Adrenal gland (tissue), 12 donors: ENCODE measurements around the gene CBFA2T3. TPM values are rescaled to one million over a fixed set of nuclear protein-coding genes. Genes with fewer than 3 reads are reported as not detected.

Source experiments
- DNase-seq, 7 donors: peaks; one replicate each; pipeline ENCODE4 v3.0.0-alpha.2; 2019 to 2020
- H3K27ac ChIP-seq, 5 donors: fragments of 200-600 bp; sonication (generic) in 4 of 5; 1 replicate in 3 of 5; 2 replicates in 2 of 5; pipeline versions ENCODE4 v1.5.1 to v1.8.0; 2016 to 2020; ENCODE audit warnings: mild to moderate bottlenecking in 1 of 5
- H3K27me3 ChIP-seq: fragments of 200-600 bp; 2 replicates; pipeline ENCODE4 v1.8.0; 2021
- H3K36me3 ChIP-seq, 2 donors: fragments of 200-600 bp; replicated peaks in 1 of 2; 1 replicate in 1 of 2; 2 replicates in 1 of 2; pipeline versions ENCODE4 v1.5.1 to v1.8.0; 2018 to 2022
- H3K4me1 ChIP-seq, 2 donors: fragments of 200-600 bp; replicated peaks in 1 of 2; 1 replicate in 1 of 2; 2 replicates in 1 of 2; pipeline versions ENCODE4 v1.5.1 to v1.8.0; 2018 to 2021
- H3K4me3 ChIP-seq, 4 donors: fragments of 200-600 bp; sonication (generic) in 3 of 4; one replicate each; pipeline ENCODE4 v1.5.1; 2016 to 2018
- H3K9me3 ChIP-seq, 3 donors: fragments of 200-600 bp; sonication (generic) in 1 of 3; replicated peaks in 1 of 3; 1 replicate in 2 of 3; 2 replicates in 1 of 3; pipeline versions ENCODE4 v1.5.1 to v1.8.0; 2016 to 2021
- POLR2A ChIP-seq, 2 donors: fragments of 450-650 bp; IDR thresholded peaks; one replicate each; pipeline ENCODE4 v1.6.1; 2017; ENCODE audit warnings: antibody characterized with exemption in 2 of 2, mild to moderate bottlenecking in 2 of 2, moderate library complexity in 1 of 2
- whole genome bisulfite sequencing, 4 donors: extraction: QIAGEN DNeasy Blood & Tissue Kit in 2 of 4; methylation state at CpG; one replicate each; pipeline versions ENCODE4 v1.1.5 to v1.1.7; 2013 to 2017; 5-methylcytosine and 5-hydroxymethylcytosine counted together
- intact Hi-C, 2 donors: fragments of 100-400 bp; cut with DNase I; formaldehyde crosslinking; loops; one replicate each; pipeline versions ENCODE4 v1.14.1 to v1.15.0; 2022 to 2023
- polyA plus RNA-seq, 3 donors: library from polyadenylated mRNA; stranded (reverse); fragments of 200-250 nt in 2 of 3; fragments of 350-450 nt in 1 of 3; fragmentation: Illumina TruSeq in 1 of 3; extraction: RNeasy Lipid Tissue Mini Kit (QIAGEN cat#74804) in 1 of 3; gene quantifications; one replicate each; pipeline ENCODE4 v1.2.3, GENCODE V29; 2013 to 2014
- total RNA-seq, 9 donors: library from RNA; depleted of rRNA in 4 of 9; stranded (reverse); fragments of >200 nt in 4 of 9; fragments of 120-200 nt in 1 of 9; fragmentation: NEBNext Ultra II Directional in 1 of 9; extraction: Animal tissue kit (Norgen Biotek cat#: 25700) in 1 of 9; gene quantifications; one replicate each; pipeline versions ENCODE4 v1.1.0 to v1.2.4, GENCODE V29; 2013 to 2023
- TF ChIP-seq, protein P1 (sequence below), 6 experiments: fragments of 450-650 bp in 4 of 6; fragments of 200-600 bp in 2 of 6; sonication (generic) in 1 of 6; IDR thresholded peaks; 1 replicate in 5 of 6; 2 replicates in 1 of 6; pipeline versions ENCODE4 v1.5.1 to v1.8.0; 2016 to 2021; ENCODE audit warnings: antibody characterized with exemption in 6 of 6, mild to moderate bottlenecking in 2 of 6, moderate library complexity in 1 of 6
- donor health status: healthy with polysubstance abuse.
- donor health status: Bipolar disorder and iron deficiency.
- donor health status: DM: yes; HTN: yes; CAD: no.
- donor health status: DM: no; HTN: no; CAD: no.
- donor health status: DM: no; HTN: no; CAD: no.
- donor health status: DM: yes; HTN: yes; CAD: no.

CBFA2T3 gene
- total and polyA plus RNA-seq, 12 donors: 0.30 to 16.9 (median 2.2) TPM

DNA sequence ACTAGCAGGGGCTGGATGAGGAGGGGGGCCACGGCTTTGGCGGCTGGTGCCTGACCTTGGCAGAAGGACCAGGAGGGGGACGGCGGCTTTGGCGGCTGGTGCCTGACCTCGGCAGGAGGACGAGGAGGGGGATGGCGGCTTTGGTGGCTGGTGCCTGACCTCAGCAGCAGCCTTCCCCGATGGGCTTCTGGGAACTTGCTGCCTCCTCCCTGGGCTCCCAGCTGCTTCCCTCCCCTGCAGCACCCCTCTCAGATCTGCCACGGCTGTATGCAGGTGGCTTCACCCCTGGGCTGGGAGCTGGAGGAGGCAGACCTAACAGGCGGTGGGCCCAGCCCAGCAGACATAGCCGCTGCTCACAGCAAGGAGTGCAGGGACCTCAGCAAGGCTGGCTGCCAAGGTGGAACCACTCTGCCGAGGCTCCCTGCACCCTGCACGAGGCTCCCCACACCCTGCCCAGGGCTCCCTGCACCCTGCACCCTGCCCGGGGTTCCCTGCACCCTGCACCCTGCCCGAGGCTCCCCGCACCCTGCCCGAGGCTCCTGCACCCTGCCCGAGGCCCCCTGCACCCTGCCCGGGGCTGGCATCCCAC lies 38.4 kb upstream of the CBFA2T3 start:
- peaks cover 14% of the 10 kb centered on the region for H3K27me3 ChIP-seq
- TF ChIP-seq, protein P1, sequence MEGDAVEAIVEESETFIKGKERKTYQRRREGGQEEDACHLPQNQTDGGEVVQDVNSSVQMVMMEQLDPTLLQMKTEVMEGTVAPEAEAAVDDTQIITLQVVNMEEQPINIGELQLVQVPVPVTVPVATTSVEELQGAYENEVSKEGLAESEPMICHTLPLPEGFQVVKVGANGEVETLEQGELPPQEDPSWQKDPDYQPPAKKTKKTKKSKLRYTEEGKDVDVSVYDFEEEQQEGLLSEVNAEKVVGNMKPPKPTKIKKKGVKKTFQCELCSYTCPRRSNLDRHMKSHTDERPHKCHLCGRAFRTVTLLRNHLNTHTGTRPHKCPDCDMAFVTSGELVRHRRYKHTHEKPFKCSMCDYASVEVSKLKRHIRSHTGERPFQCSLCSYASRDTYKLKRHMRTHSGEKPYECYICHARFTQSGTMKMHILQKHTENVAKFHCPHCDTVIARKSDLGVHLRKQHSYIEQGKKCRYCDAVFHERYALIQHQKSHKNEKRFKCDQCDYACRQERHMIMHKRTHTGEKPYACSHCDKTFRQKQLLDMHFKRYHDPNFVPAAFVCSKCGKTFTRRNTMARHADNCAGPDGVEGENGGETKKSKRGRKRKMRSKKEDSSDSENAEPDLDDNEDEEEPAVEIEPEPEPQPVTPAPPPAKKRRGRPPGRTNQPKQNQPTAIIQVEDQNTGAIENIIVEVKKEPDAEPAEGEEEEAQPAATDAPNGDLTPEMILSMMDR (IDR thresholded peaks at IDR 0.05): no peak
- no peak for TF ChIP-seq POLR2A (IDR thresholded peaks at IDR 0.05)
- DNase-seq: no peak

DNA sequence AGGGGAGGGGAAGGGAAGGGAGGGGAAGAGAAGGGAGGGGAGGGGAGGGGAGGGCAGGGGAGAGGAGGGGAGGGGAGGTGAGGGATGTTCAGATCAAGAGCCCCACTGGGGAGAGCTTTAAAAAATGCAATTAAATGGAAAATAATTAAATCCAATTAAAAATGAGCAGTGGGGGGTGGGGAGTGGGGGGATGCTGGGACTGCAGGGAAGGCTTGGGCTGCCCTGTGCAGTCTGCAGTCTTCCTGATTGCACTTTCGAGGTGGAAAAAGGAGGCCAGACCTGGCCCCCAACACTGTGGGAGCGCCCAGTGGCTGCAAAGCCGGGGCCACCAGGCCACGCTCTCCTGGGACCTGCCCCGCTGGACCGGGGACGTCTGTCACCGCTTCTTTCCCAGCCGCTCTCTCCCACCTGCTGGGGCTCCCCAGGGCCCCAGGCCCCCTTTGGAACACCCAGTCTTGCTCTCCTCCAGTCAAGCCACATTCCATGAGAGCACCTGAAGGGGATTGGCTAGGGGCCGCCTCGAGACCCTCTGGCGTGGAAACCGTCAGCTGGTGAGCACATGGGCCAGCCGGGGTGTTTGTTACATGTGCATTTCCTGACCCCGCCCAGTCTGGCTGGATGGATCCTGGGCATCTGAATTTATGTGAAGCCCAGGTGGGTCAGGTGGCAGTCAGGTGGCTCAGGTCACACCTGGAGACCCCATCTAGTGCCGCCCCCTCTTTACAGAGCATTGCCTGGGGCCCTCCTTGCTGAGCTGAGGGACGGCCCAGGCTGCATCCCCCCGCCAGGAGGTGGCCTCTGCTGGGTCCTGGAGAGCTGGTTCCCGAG lies 37.6 kb upstream of the CBFA2T3 start:
- Histone ChIP-seq H3K27me3 (peaks cover 16% of the 10 kb centered on the region), H3K27ac (no peak overlapping the region), H3K4me3 (no peak overlapping the region), H3K9me3 (no peaks in the 10 kb centered on the region), H3K36me3 (no peaks in the 10 kb centered on the region), H3K4me1 (no peaks in the 10 kb centered on the region)
- TF ChIP-seq, protein P1 (IDR thresholded peaks at IDR 0.05): no peak
- TF ChIP-seq POLR2A (IDR thresholded peaks at IDR 0.05): no peak
- DNase-seq: no peak
- intact Hi-C loops: no loop called here
- 61 to 73% (median 69%) methylated on average over 11 to 19 of the region's 19 CpGs for WGBS, 4 donors

More for the DNA sequence above, 38.4 kb upstream of the CBFA2T3 start:
- H3K36me3 ChIP-seq: no peaks in the 10 kb centered on the region
- no peak overlapping the region for H3K4me3 ChIP-seq
- H3K27ac ChIP-seq: no peak overlapping the region
- intact Hi-C loops: no loop called here
- WGBS, 4 donors: 69 to 95% (median 75%) methylated on average over 5 to 20 of the region's 20 CpGs
- no peaks in the 10 kb centered on the region for H3K4me1 ChIP-seq
- no peaks in the 10 kb centered on the region for H3K9me3 ChIP-seq

DNA sequence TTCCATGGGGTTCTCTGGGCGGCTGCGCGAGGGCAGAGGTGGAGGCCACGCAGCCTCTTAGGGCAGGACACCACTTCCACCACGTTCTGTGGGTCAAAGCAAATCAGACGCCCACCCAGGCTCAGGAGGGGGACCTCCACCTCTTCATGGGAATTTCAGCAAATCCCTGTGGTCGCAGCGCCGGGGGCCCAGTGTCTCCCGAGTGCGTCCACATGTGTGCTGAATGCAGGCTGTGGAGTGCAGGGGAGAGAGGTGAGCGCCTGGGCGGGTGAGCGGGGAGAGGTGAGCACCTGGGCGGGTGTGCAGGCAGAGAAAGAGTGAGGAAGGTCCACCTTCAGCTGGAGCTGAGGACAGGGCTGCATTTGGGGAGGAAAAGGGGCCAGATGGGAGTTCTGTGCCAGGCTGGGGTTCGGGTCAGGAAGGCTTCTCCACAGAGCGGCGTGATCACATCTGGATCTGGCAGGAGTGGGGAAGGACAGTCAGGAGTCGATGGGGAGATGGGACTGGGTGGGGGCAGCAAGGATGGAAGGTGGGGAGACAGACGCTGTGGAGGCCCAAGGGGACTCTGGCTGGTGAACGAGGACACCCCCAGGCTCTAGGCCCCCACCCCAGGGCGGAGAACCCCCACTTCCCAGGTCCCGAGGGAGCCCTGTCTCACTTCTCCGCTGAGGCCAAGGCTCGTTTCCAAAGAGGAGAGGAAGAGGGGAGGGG lies 36.8 kb upstream of the CBFA2T3 start:
- TF ChIP-seq, protein P1 (IDR thresholded peaks at IDR 0.05): no peak
- TF ChIP-seq POLR2A (IDR thresholded peaks at IDR 0.05): no peak
- intact Hi-C loops: no loop called here
- no peak overlapping the region for H3K27ac ChIP-seq
- H3K9me3 ChIP-seq: no peaks in the 10 kb centered on the region
- H3K36me3 ChIP-seq: no peaks in the 10 kb centered on the region
- peaks cover 13% of the 10 kb centered on the region for H3K27me3 ChIP-seq
- no peaks in the 10 kb centered on the region for H3K4me1 ChIP-seq
- H3K4me3 ChIP-seq: no peak overlapping the region
- 52 to 68% (median 58%) methylated on average over 17 to 24 of the region's 25 CpGs for WGBS, 4 donors
- DNase-seq: no peak

DNA sequence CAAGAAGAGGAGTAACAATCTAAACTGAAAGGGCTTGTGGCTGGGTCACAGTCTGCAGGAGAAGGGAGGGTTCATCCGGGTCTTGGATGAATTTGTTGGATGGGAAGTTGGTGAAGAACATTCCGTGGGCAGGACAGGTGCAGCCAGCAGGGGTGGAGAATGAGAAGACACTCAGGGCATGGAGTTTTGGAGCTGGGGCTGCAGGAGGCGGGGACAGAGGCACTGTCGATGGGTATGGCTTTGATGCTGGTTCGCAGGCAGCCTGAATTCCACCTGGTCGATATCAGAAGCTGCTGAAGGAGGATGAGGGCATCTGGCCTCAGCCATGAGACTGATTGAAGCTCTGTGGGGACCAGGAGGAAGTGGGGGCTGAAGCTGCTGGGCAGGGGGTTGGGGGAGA lies 36.1 kb upstream of the CBFA2T3 start:
- no peak for TF ChIP-seq POLR2A (IDR thresholded peaks at IDR 0.05)
- TF ChIP-seq, protein P1 (IDR thresholded peaks at IDR 0.05): no peak
- Histone ChIP-seq H3K36me3 (no peaks in the 10 kb centered on the region), H3K27ac (no peak overlapping the region), H3K4me1 (no peaks in the 10 kb centered on the region), H3K9me3 (no peaks in the 10 kb centered on the region), H3K27me3 (peaks cover 13% of the 10 kb centered on the region), H3K4me3 (no peak overlapping the region)
- intact Hi-C loops: no loop called here
- no peak for DNase-seq
- 52 to 70% (median 66%) methylated on average over 6 of the region's 6 CpGs for WGBS, 4 donors
